Activated T-helper 17 cell treated with anti-CD3 and anti-CD28 coated beads, Interleukin-2, amount 50 U/mL, for 72 hours (primary cell): Measurements from ENCODE around the gene PPBP. TPM values are rescaled to one million over a fixed set of nuclear protein-coding genes. Genes with fewer than 3 reads are reported as not detected.

Experiments
- ATAC-seq: fragments of 150-1000 bp; cut with Tn5 transposase; replicated peaks from 2 replicates; pipeline ENCODE4 v1.10.0; 2021; ENCODE audit warnings: mild to moderate bottlenecking, moderate library complexity
- H3K27ac Mint-ChIP-seq: one replicate; pipeline ENCODE4 v1.8.0; 2022; ENCODE audit warnings: mixed read lengths
- H3K27me3 Mint-ChIP-seq: one replicate; pipeline ENCODE4 v1.8.0; 2022; ENCODE audit warnings: mixed read lengths
- H3K36me3 Mint-ChIP-seq: one replicate; pipeline ENCODE4 v1.8.0; 2022; ENCODE audit warnings: low read depth, mild to moderate bottlenecking, mixed read lengths
- H3K4me1 Mint-ChIP-seq: one replicate; pipeline ENCODE4 v1.8.0; 2022; ENCODE audit warnings: mixed read lengths
- H3K4me3 Mint-ChIP-seq: one replicate; pipeline ENCODE4 v1.8.0; 2022; ENCODE audit warnings: mild to moderate bottlenecking, mixed read lengths
- H3K9me3 Mint-ChIP-seq: one replicate; pipeline ENCODE4 v1.8.0; 2022; ENCODE audit warnings: mixed read lengths
- total RNA-seq, 2 donors: library from RNA; stranded (reverse); gene quantifications; one replicate each; pipeline ENCODE4 v1.2.3, GENCODE V29; 2022

Gene PPBP
- not detected for total RNA-seq

GRCh38 chr4:73988061-73988460 lies at the start of gene PPBP:
TSS of gene PPBP (minus strand) at chr4:73988190. CDS start at chr4:73988103, 87 bp downstream.
- H3K4me3 Mint-ChIP-seq: no peak within 1 kb of the TSS
- no peak for ATAC-seq
- H3K4me1 Mint-ChIP-seq: no peaks in the 10 kb centered on the region
- no peak within 1 kb of the TSS for H3K27ac Mint-ChIP-seq
- no peaks in the 10 kb centered on the region for H3K9me3 Mint-ChIP-seq
- H3K27me3 Mint-ChIP-seq: no peaks in the 10 kb centered on the region
- H3K36me3 Mint-ChIP-seq: no peaks in the 10 kb centered on the region

- no peaks in the 10 kb centered on the region for H3K9me3 Mint-ChIP-seq
- H3K4me1 Mint-ChIP-seq: peaks cover 5% of the 10 kb centered on the region
- no peak for ATAC-seq
- H3K27me3 Mint-ChIP-seq: peaks cover 45% of the 10 kb centered on the region
- H3K27ac Mint-ChIP-seq: no peak overlapping the region
- H3K36me3 Mint-ChIP-seq: no peaks in the 10 kb centered on the region
- peak overlapping the region; percentile 71 for H3K4me3 Mint-ChIP-seq
Measured at GRCh38 chr4:74037076-74037955, 49.3 kb upstream of the PPBP start.

- H3K9me3 Mint-ChIP-seq: no peaks in the 10 kb centered on the region
- no peak overlapping the region for H3K4me3 Mint-ChIP-seq
- H3K36me3 Mint-ChIP-seq: no peaks in the 10 kb centered on the region
- no peak for ATAC-seq
- no peak overlapping the region for H3K27ac Mint-ChIP-seq
- H3K4me1 Mint-ChIP-seq: peaks cover 5% of the 10 kb centered on the region
- peaks cover 27% of the 10 kb centered on the region for H3K27me3 Mint-ChIP-seq
Measured at GRCh38 chr4:74033739-74034138, 45.7 kb upstream of the PPBP start.

GRCh38 chr4:74032064-74032463 lies 44.1 kb upstream of the PPBP start:
- no peak overlapping the region for H3K27ac Mint-ChIP-seq

GRCh38 chr4:74031576-74031975 lies 43.6 kb upstream of the PPBP start:
- ATAC-seq: no peak
- H3K27ac Mint-ChIP-seq: no peak overlapping the region
- H3K27me3 Mint-ChIP-seq: peaks cover 18% of the 10 kb centered on the region
- no peaks in the 10 kb centered on the region for H3K4me1 Mint-ChIP-seq
- H3K4me3 Mint-ChIP-seq: no peak overlapping the region
- no peaks in the 10 kb centered on the region for H3K9me3 Mint-ChIP-seq
- no peaks in the 10 kb centered on the region for H3K36me3 Mint-ChIP-seq

More at GRCh38 chr4:74032064-74032463, 44.1 kb upstream of the PPBP start:
- Mint-ChIP-seq H3K4me3 (no peak overlapping the region), H3K36me3 (no peaks in the 10 kb centered on the region), H3K27me3 (peaks cover 18% of the 10 kb centered on the region), H3K4me1 (no peaks in the 10 kb centered on the region), H3K9me3 (no peaks in the 10 kb centered on the region)
- no peak for ATAC-seq

GRCh38 chr4:74030285-74030684 lies 42.3 kb upstream of the PPBP start:
- Mint-ChIP-seq H3K36me3 (no peaks in the 10 kb centered on the region), H3K4me3 (no peak overlapping the region), H3K9me3 (no peaks in the 10 kb centered on the region), H3K27me3 (peaks cover 11% of the 10 kb centered on the region), H3K4me1 (no peaks in the 10 kb centered on the region), H3K27ac (no peak overlapping the region)
- no peak for ATAC-seq

GRCh38 chr4:74028504-74028903 lies 40.5 kb upstream of the PPBP start:
- Mint-ChIP-seq H3K4me3 (no peak overlapping the region), H3K36me3 (no peaks in the 10 kb centered on the region), H3K9me3 (no peaks in the 10 kb centered on the region), H3K27ac (no peak overlapping the region), H3K4me1 (no peaks in the 10 kb centered on the region), H3K27me3 (peaks cover 11% of the 10 kb centered on the region)
- no peak for ATAC-seq

- Mint-ChIP-seq H3K27me3 (peaks cover 4% of the 10 kb centered on the region), H3K36me3 (no peaks in the 10 kb centered on the region), H3K9me3 (no peaks in the 10 kb centered on the region), H3K27ac (no peak overlapping the region), H3K4me1 (no peaks in the 10 kb centered on the region), H3K4me3 (no peak overlapping the region)
- no peak for ATAC-seq
Measured at GRCh38 chr4:74023709-74024108, 35.7 kb upstream of the PPBP start.

GRCh38 chr4:74021601-74022000 lies 33.6 kb upstream of the PPBP start:
- no peaks in the 10 kb centered on the region for H3K36me3 Mint-ChIP-seq

GRCh38 chr4:74018771-74019170 lies 30.8 kb upstream of the PPBP start:
- H3K4me3 Mint-ChIP-seq: no peak overlapping the region
- no peaks in the 10 kb centered on the region for H3K9me3 Mint-ChIP-seq
- H3K4me1 Mint-ChIP-seq: no peaks in the 10 kb centered on the region
- H3K36me3 Mint-ChIP-seq: no peaks in the 10 kb centered on the region
- no peak overlapping the region for H3K27ac Mint-ChIP-seq
- H3K27me3 Mint-ChIP-seq: peaks cover 6% of the 10 kb centered on the region
- ATAC-seq: no peak

More at GRCh38 chr4:74021601-74022000, 33.6 kb upstream of the PPBP start:
- H3K4me1 Mint-ChIP-seq: no peaks in the 10 kb centered on the region
- peaks cover 3% of the 10 kb centered on the region for H3K27me3 Mint-ChIP-seq
- no peak for ATAC-seq
- H3K27ac Mint-ChIP-seq: no peak overlapping the region
- H3K4me3 Mint-ChIP-seq: no peak overlapping the region
- no peaks in the 10 kb centered on the region for H3K9me3 Mint-ChIP-seq

- no peaks in the 10 kb centered on the region for H3K9me3 Mint-ChIP-seq
- ATAC-seq: no peak
- peaks cover 6% of the 10 kb centered on the region for H3K27me3 Mint-ChIP-seq
- H3K4me3 Mint-ChIP-seq: no peak overlapping the region
- H3K36me3 Mint-ChIP-seq: no peaks in the 10 kb centered on the region
- H3K4me1 Mint-ChIP-seq: no peaks in the 10 kb centered on the region
- no peak overlapping the region for H3K27ac Mint-ChIP-seq
Measured at GRCh38 chr4:74018116-74018515, 30.1 kb upstream of the PPBP start.

GRCh38 chr4:74016068-74016467 lies 28.1 kb upstream of the PPBP start:
- Mint-ChIP-seq H3K9me3 (no peaks in the 10 kb centered on the region), H3K4me3 (no peak overlapping the region), H3K36me3 (no peaks in the 10 kb centered on the region), H3K4me1 (no peaks in the 10 kb centered on the region), H3K27ac (no peak overlapping the region), H3K27me3 (peaks cover 6% of the 10 kb centered on the region)
- no peak for ATAC-seq

GRCh38 chr4:74015126-74015780 lies 27.3 kb upstream of the PPBP start:
- Mint-ChIP-seq H3K27ac (no peak overlapping the region), H3K4me1 (no peaks in the 10 kb centered on the region), H3K27me3 (peaks cover 10% of the 10 kb centered on the region), H3K4me3 (no peak overlapping the region), H3K9me3 (no peaks in the 10 kb centered on the region), H3K36me3 (no peaks in the 10 kb centered on the region)
- no peak for ATAC-seq

GRCh38 chr4:74014332-74014731 lies 26.3 kb upstream of the PPBP start:
- H3K4me3 Mint-ChIP-seq: no peak overlapping the region
- peaks cover 9% of the 10 kb centered on the region for H3K27me3 Mint-ChIP-seq
- ATAC-seq: no peak
- H3K27ac Mint-ChIP-seq: no peak overlapping the region
- no peaks in the 10 kb centered on the region for H3K9me3 Mint-ChIP-seq
- no peaks in the 10 kb centered on the region for H3K4me1 Mint-ChIP-seq
- H3K36me3 Mint-ChIP-seq: no peaks in the 10 kb centered on the region

- no peaks in the 10 kb centered on the region for H3K4me1 Mint-ChIP-seq
- no peak for ATAC-seq
Measured at GRCh38 chr4:74013264-74013663, 25.3 kb upstream of the PPBP start.

More at GRCh38 chr4:74013264-74013663, 25.3 kb upstream of the PPBP start:
- no peaks in the 10 kb centered on the region for H3K9me3 Mint-ChIP-seq
- H3K36me3 Mint-ChIP-seq: no peaks in the 10 kb centered on the region
- no peak overlapping the region for H3K4me3 Mint-ChIP-seq
- H3K27ac Mint-ChIP-seq: no peak overlapping the region
- H3K27me3 Mint-ChIP-seq: peaks cover 9% of the 10 kb centered on the region
